Adrenal gland (tissue), 5 donors: ENCODE data around the gene ADAM30.

Experiments
- POLR2A ChIP-seq, 2 donors: fragments of 450-650 bp; IDR thresholded peaks; one replicate each; pipeline ENCODE4 v1.6.1; 2017; ENCODE audit warnings: antibody characterized with exemption in 2 of 2, mild to moderate bottlenecking in 2 of 2, moderate library complexity in 1 of 2
- TF ChIP-seq, protein P1 (sequence below), 6 experiments: fragments of 450-650 bp in 4 of 6; fragments of 200-600 bp in 2 of 6; sonication (generic) in 1 of 6; IDR thresholded peaks; 1 replicate in 5 of 6; 2 replicates in 1 of 6; pipeline versions ENCODE4 v1.5.1 to v1.8.0; 2016 to 2021; ENCODE audit warnings: antibody characterized with exemption in 6 of 6, mild to moderate bottlenecking in 2 of 6, moderate library complexity in 1 of 6
- donor health status: DM: no; HTN: no; CAD: no.

DNA sequence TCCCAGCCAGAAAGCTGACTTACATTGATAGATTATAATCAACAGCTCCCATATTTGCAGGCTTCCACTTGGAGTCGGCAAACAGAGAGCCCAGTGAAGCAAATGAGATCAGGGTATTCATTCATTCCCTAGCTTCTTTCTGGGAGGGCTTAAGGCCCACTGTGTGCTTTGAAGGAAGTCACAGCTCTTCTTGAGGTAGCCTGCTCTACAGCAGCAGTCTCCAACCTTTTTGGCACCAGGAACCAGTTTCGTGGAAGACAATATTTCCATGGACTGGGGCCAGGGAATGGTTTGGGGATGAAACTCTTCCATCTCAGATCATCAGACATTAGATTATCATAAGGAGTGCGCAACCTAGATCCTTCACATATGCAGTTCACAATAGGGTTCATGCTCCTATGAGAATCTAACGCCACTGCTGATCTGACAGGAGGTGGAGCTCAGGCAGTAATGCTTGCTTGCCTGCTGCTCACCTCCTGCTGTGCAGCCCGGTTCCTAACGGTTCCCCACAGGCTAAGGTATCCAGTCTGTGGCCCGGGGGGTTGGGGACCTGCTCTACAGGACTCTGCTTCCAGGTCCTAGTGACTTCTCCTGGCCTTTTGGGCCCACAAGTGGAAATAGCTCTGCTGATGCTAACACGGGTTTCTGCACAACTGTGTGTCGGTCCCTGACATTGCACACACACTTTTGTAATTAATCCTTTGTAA, 13.7 kb upstream of the ADAM30 start:
- TF ChIP-seq, protein P1, sequence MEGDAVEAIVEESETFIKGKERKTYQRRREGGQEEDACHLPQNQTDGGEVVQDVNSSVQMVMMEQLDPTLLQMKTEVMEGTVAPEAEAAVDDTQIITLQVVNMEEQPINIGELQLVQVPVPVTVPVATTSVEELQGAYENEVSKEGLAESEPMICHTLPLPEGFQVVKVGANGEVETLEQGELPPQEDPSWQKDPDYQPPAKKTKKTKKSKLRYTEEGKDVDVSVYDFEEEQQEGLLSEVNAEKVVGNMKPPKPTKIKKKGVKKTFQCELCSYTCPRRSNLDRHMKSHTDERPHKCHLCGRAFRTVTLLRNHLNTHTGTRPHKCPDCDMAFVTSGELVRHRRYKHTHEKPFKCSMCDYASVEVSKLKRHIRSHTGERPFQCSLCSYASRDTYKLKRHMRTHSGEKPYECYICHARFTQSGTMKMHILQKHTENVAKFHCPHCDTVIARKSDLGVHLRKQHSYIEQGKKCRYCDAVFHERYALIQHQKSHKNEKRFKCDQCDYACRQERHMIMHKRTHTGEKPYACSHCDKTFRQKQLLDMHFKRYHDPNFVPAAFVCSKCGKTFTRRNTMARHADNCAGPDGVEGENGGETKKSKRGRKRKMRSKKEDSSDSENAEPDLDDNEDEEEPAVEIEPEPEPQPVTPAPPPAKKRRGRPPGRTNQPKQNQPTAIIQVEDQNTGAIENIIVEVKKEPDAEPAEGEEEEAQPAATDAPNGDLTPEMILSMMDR (IDR thresholded peaks at IDR 0.05) = no peak
- TF ChIP-seq POLR2A (IDR thresholded peaks at IDR 0.05) = no peak
